SKM-1 (cell line): ENCODE data around the gene GPR107.

ENCODE experiments used
- DNase-seq: peaks from one replicate; lab custom pipeline; 2025; ENCODE audit not compliant: unreplicated experiment; lab: John Stamatoyannopoulos, UW

Gene GPR107

GRCh38 chr9:130053109-130053503, 600 bp upstream of the GPR107 start:
- no peak for DNase-seq

- DNase-seq, result no peak
Measured at GRCh38 chr9:130054325-130054786, 650 bp downstream of the GPR107 start.

GRCh38 chr9:130054820-130055219, 1.1 kb downstream of the GPR107 start:
- DNase-seq, result no peak

- no peak for DNase-seq
Measured at GRCh38 chr9:130058154-130058553, 4.4 kb downstream of the GPR107 start.

- no peak for DNase-seq
Measured at GRCh38 chr9:130058887-130059286, 5.2 kb downstream of the GPR107 start.

- no peak for DNase-seq
Measured at GRCh38 chr9:130060296-130060695, 6.6 kb downstream of the GPR107 start.

GRCh38 chr9:130062750-130063149, 9.0 kb downstream of the GPR107 start:
- no peak for DNase-seq

GRCh38 chr9:130064621-130065020, 10.9 kb downstream of the GPR107 start:
- no peak for DNase-seq

- no peak for DNase-seq
Measured at GRCh38 chr9:130069048-130069447, 15.3 kb downstream of the GPR107 start.

GRCh38 chr9:130072515-130073235, 19.0 kb downstream of the GPR107 start:
- no peak for DNase-seq

GRCh38 chr9:130073373-130073772, 19.7 kb downstream of the GPR107 start:
- DNase-seq, result no peak

GRCh38 chr9:130078547-130078946, 24.8 kb downstream of the GPR107 start:
- no peak for DNase-seq

- no peak for DNase-seq
Measured at GRCh38 chr9:130084337-130084736, 30.6 kb downstream of the GPR107 start.

GRCh38 chr9:130088051-130088450, 34.3 kb downstream of the GPR107 start:
- DNase-seq, result no peak

GRCh38 chr9:130089141-130089540, 35.4 kb downstream of the GPR107 start:
- DNase-seq, result no peak

GRCh38 chr9:130090915-130091314, 37.2 kb downstream of the GPR107 start:
- no peak for DNase-seq

- no peak for DNase-seq
Measured at GRCh38 chr9:130092910-130093309, 39.2 kb downstream of the GPR107 start.

GRCh38 chr9:130095872-130096271, 42.2 kb downstream of the GPR107 start:
- DNase-seq, result no peak

GRCh38 chr9:130100681-130101080, 47.0 kb downstream of the GPR107 start:
- no peak for DNase-seq

GRCh38 chr9:130101915-130102314, 48.2 kb downstream of the GPR107 start:
- DNase-seq, result no peak

- DNase-seq, result no peak
Measured at GRCh38 chr9:130104491-130105193, 50.9 kb downstream of the GPR107 start.

GRCh38 chr9:130106860-130107233, 53.1 kb downstream of the GPR107 start:
- no peak for DNase-seq
